H1 (cell line): ENCODE data around the gene PAXX. TPM values are rescaled to one million over a fixed set of nuclear protein-coding genes. Genes with fewer than 3 reads are reported as not detected.
A peak's percentile ranks its signal among the peaks of the same experiment; 100 is the strongest.

ENCODE experiments used
- ATF2 ChIP-seq: IDR thresholded peaks from 2 replicates; pipeline ENCODE4 v1.6.1; 2012; ENCODE audit warnings: low read length, inconsistent platforms
- CTBP2 ChIP-seq: IDR thresholded peaks from 2 replicates; pipeline ENCODE4 v1.7.0; 2011; ENCODE audit warnings: borderline replicate concordance, mild to moderate bottlenecking, moderate library complexity, mixed read lengths, low read length; ENCODE audit not compliant: insufficient read depth, insufficient read length
- EZH2 ChIP-seq: fragments of 200-600 bp; sonication (generic); IDR thresholded peaks from 2 replicates; pipeline ENCODE4 v1.7.1; 2012; ENCODE audit warnings: low read depth, mild to moderate bottlenecking, moderate library complexity, low read length, inconsistent platforms; ENCODE audit not compliant: severe bottlenecking
- GABPA ChIP-seq: IDR thresholded peaks from 2 replicates; pipeline ENCODE4 v1.6.1; 2011; ENCODE audit warnings: mild to moderate bottlenecking, low read length, moderate library complexity, borderline replicate concordance; ENCODE audit not compliant: insufficient read depth
- JUN ChIP-seq: IDR thresholded peaks from 2 replicates; pipeline ENCODE4 v1.6.1; 2011; ENCODE audit warnings: low read depth, mild to moderate bottlenecking, improper control_type of control experiment, low read length
- KDM5A ChIP-seq: fragments of 200-600 bp; IDR thresholded peaks from 2 replicates; pipeline ENCODE4 v1.7.1; 2012; ENCODE audit warnings: mild to moderate bottlenecking, low read length, inconsistent platforms, mixed read lengths
- RBBP5 ChIP-seq: IDR thresholded peaks from 2 replicates; pipeline ENCODE4 v1.7.1; 2012; ENCODE audit warnings: low read depth, mild to moderate bottlenecking, inconsistent platforms, low read length, moderate library complexity, borderline replicate concordance
- RFX5 ChIP-seq: IDR thresholded peaks from 2 replicates; pipeline ENCODE4 v1.6.1; 2011; ENCODE audit warnings: low read depth, low read length, improper control_type of control experiment, borderline replicate concordance
- RNF2 ChIP-seq: fragments of 200-900, 300-1000 bp; sonication (generic); IDR thresholded peaks from 2 replicates; pipeline ENCODE4 v1.7.1; 2016; ENCODE audit warnings: borderline replicate concordance, low read depth, mild to moderate bottlenecking, antibody characterized with exemption, low read length; ENCODE audit not compliant: poor library complexity, severe bottlenecking; ENCODE audit errors: missing control alignments
- SIRT6 ChIP-seq: IDR thresholded peaks from one replicate; pipeline ENCODE4 v1.7.1; 2012; ENCODE audit warnings: low read length, inconsistent platforms
- SP1 ChIP-seq: IDR thresholded peaks from 2 replicates; pipeline ENCODE4 v1.6.1; 2011; ENCODE audit warnings: low read depth, low read length
- SUZ12 ChIP-seq: fragments of 200-600 bp; sonication (generic); IDR thresholded peaks from 2 replicates; pipeline ENCODE4 v1.6.1; 2012; ENCODE audit warnings: mild to moderate bottlenecking, inconsistent platforms, low read length, moderate library complexity, mixed read lengths
- TAF1 ChIP-seq: IDR thresholded peaks from 2 replicates; pipeline ENCODE4 v1.6.1; 2011; ENCODE audit warnings: mild to moderate bottlenecking, low read depth, low read length
- polyA plus RNA-seq, 7 experiments: library from polyadenylated mRNA; depleted of rRNA in 3 of 7; stranded (reverse) in 5 of 7; unstranded in 2 of 7; fragments of >200 nt in 5 of 7; fragments of 200-250 nt in 2 of 7; gene quantifications; 1 replicate in 5 of 7; 2 replicates in 1 of 7; 4 replicates in 1 of 7; pipeline versions ENCODE4 v1.2.1 to v1.2.3, GENCODE V29; 2011 to 2013; ENCODE audit warnings: missing spikeins in 2 of 7, mixed read lengths in 2 of 7
- total RNA-seq: library from RNA; stranded (reverse); fragmentation: NEBNext Ultra II Directional; extraction: Animal tissue kit (Norgen Biotek cat#: 25700); gene quantifications from 2 replicates; pipeline ENCODE4 v1.2.1, GENCODE V29; 2021
- TF ChIP-seq, protein P1 (sequence below): IDR thresholded peaks from 2 replicates; pipeline ENCODE4 v1.6.1; 2012; ENCODE audit warnings: inconsistent platforms

Gene PAXX
- total and polyA plus RNA-seq, 2 of the 8 experiments (the other 6 are each of a cell fraction or from before 2014, with no cell fraction given) = 43.4 to 45.9 TPM

GRCh38 chr9:136996361-136997292, 4.4 kb downstream of the PAXX start, which contains the start of gene CLIC3 (continued):
- TF ChIP-seq GABPA (0 out of 2 replicates have a peak, but pooled peaks have one; percentile 41), EZH2 (no peak), SP1 (no peak), RNF2 (no peak), ATF2 (no peak), SUZ12 (no peak), TAF1 (no peak), RFX5 (no peak), CTBP2 (no peak), SIRT6 (no peak), JUN (no peak), RBBP5 (no peak), KDM5A (no peak)
- TF ChIP-seq, protein P1, sequence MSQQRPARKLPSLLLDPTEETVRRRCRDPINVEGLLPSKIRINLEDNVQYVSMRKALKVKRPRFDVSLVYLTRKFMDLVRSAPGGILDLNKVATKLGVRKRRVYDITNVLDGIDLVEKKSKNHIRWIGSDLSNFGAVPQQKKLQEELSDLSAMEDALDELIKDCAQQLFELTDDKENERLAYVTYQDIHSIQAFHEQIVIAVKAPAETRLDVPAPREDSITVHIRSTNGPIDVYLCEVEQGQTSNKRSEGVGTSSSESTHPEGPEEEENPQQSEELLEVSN = no peak
